H9 (cell line): ENCODE measurements around the gene LTB4R2. TPM values are rescaled to one million over a fixed set of nuclear protein-coding genes. Genes with fewer than 3 reads are reported as not detected.
A peak's percentile ranks its signal among the peaks of the same experiment; 100 is the strongest.

ENCODE experiments used
- DNase-seq: peaks from one replicate; pipeline ENCODE4 v3.0.0-alpha.2; 2017
- H2AFZ ChIP-seq: one replicate; pipeline ENCODE4 v1.6.1; 2013; ENCODE audit warnings: mild to moderate bottlenecking, low read length, control low read depth, moderate library complexity
- H2AK5ac ChIP-seq: 2 replicates; pipeline ENCODE4 v1.6.1; 2013; ENCODE audit warnings: low read length, control low read depth, mixed read lengths; ENCODE audit not compliant: insufficient read length
- H2BK120ac ChIP-seq: one replicate; pipeline ENCODE4 v1.6.1; 2013; ENCODE audit warnings: low read depth, mild to moderate bottlenecking, low read length, control low read depth, inconsistent platforms; ENCODE audit not compliant: poor library complexity, severe bottlenecking
- H2BK12ac ChIP-seq: 2 replicates; pipeline ENCODE4 v1.6.1; 2013; ENCODE audit warnings: low read length, control low read depth, mixed read lengths, low read depth; ENCODE audit not compliant: insufficient read length
- H2BK15ac ChIP-seq: 2 replicates; pipeline ENCODE4 v1.6.1; 2013; ENCODE audit warnings: low read depth, low read length, control low read depth
- H2BK20ac ChIP-seq: one replicate; pipeline ENCODE4 v1.6.1; 2013; ENCODE audit warnings: low read depth, mild to moderate bottlenecking, low read length, control low read depth, inconsistent platforms; ENCODE audit not compliant: poor library complexity, severe bottlenecking
- H2BK5ac ChIP-seq: 2 replicates; pipeline ENCODE4 v1.6.1; 2013; ENCODE audit warnings: low read length, control low read depth, mixed read lengths; ENCODE audit not compliant: insufficient read length
- H3K14ac ChIP-seq: 2 replicates; pipeline ENCODE4 v1.6.1; 2013; ENCODE audit warnings: low read length, control low read depth; ENCODE audit not compliant: insufficient read depth
- H3K18ac ChIP-seq: 2 replicates; pipeline ENCODE4 v1.6.1; 2013; ENCODE audit warnings: low read depth, mild to moderate bottlenecking, mixed read lengths, low read length, control low read depth; ENCODE audit not compliant: insufficient read length
- H3K23ac ChIP-seq: 2 replicates; pipeline ENCODE4 v1.6.1; 2013; ENCODE audit warnings: low read length, control low read depth, mixed read lengths, low read depth; ENCODE audit not compliant: insufficient read length
- H3K23me2 ChIP-seq: 2 replicates; pipeline ENCODE4 v1.6.1; 2013; ENCODE audit warnings: low read depth, mild to moderate bottlenecking, mixed read lengths, low read length, control low read depth; ENCODE audit not compliant: insufficient read length, poor library complexity, severe bottlenecking
- H3K27ac ChIP-seq: 2 replicates; pipeline ENCODE4 v1.5.1; 2013; ENCODE audit warnings: low read length, control low read depth, mixed read lengths, low read depth; ENCODE audit not compliant: insufficient read length
- H3K27me3 ChIP-seq: 2 replicates; pipeline ENCODE4 v1.6.1; 2013; ENCODE audit warnings: low read length, control low read depth, inconsistent platforms; ENCODE audit not compliant: insufficient read depth
- H3K4ac ChIP-seq: 2 replicates; pipeline ENCODE4 v1.6.1; 2013; ENCODE audit warnings: low read depth, mild to moderate bottlenecking, control low read depth, inconsistent platforms, low read length, moderate library complexity
- H3K4me1 ChIP-seq: 2 replicates; pipeline ENCODE4 v1.6.1; 2013; ENCODE audit warnings: low read length, control low read depth, inconsistent platforms; ENCODE audit not compliant: insufficient read depth
- H3K4me2 ChIP-seq: 2 replicates; pipeline ENCODE4 v1.6.1; 2013; ENCODE audit warnings: low read length, control low read depth, mixed read lengths; ENCODE audit not compliant: insufficient read length, insufficient read depth
- H3K56ac ChIP-seq: 2 replicates; pipeline ENCODE4 v1.6.1; 2013; ENCODE audit warnings: low read depth, mild to moderate bottlenecking, mixed read lengths, low read length, control low read depth; ENCODE audit not compliant: insufficient read length
- H3K79me1 ChIP-seq: 2 replicates; pipeline ENCODE4 v1.6.1; 2013; ENCODE audit warnings: low read depth, mild to moderate bottlenecking, moderate library complexity, low read length, control low read depth, inconsistent platforms; ENCODE audit not compliant: insufficient read depth, poor library complexity, severe bottlenecking
- H3K79me2 ChIP-seq: 2 replicates; pipeline ENCODE4 v1.6.1; 2013; ENCODE audit warnings: low read length, control low read depth, inconsistent platforms; ENCODE audit not compliant: insufficient read depth
- H3K9ac ChIP-seq: 2 replicates; pipeline ENCODE4 v1.6.1; 2013; ENCODE audit warnings: low read length, control low read depth, mixed read lengths; ENCODE audit not compliant: insufficient read length; ENCODE audit errors: extremely low read depth
- H3K9me3 ChIP-seq: one replicate; pipeline ENCODE4 v1.6.1; 2013; ENCODE audit warnings: low read depth, low read length, inconsistent platforms; ENCODE audit not compliant: control insufficient read depth
- H3T11ph ChIP-seq: one replicate; pipeline ENCODE4 v1.6.1; 2013; ENCODE audit warnings: mild to moderate bottlenecking, low read length, control low read depth, inconsistent platforms
- H4K20me1 ChIP-seq: one replicate; pipeline ENCODE4 v1.6.1; 2013; ENCODE audit not compliant: control insufficient read depth, insufficient read length, insufficient read depth
- H4K5ac ChIP-seq: 2 replicates; pipeline ENCODE4 v1.6.1; 2013; ENCODE audit warnings: low read depth, mild to moderate bottlenecking, mixed read lengths, low read length, control low read depth; ENCODE audit not compliant: insufficient read length
- H4K8ac ChIP-seq: replicated peaks from 2 replicates; pipeline ENCODE4 v1.6.1; 2013; ENCODE audit warnings: low read length, control low read depth, mixed read lengths, low read depth; ENCODE audit not compliant: insufficient read length
- H4K91ac ChIP-seq: 2 replicates; pipeline ENCODE4 v1.6.1; 2013; ENCODE audit warnings: low read depth, mild to moderate bottlenecking, moderate library complexity, mixed read lengths, low read length, control low read depth; ENCODE audit not compliant: insufficient read length
- H3K27ac Mint-ChIP-seq, 3 experiments: 2 replicates in 2 of 3; 3 replicates in 1 of 3; pipeline ENCODE4 v1.8.0; 2020 to 2021; ENCODE audit warnings: mixed read lengths in 3 of 3, mild to moderate bottlenecking in 1 of 3, moderate library complexity in 1 of 3
- H3K27me3 Mint-ChIP-seq: 2 replicates; pipeline ENCODE4 v1.8.0; 2021; ENCODE audit warnings: low read depth, mild to moderate bottlenecking, moderate library complexity, mixed read lengths
- H3K36me3 Mint-ChIP-seq, 3 experiments: 2 replicates in 2 of 3; 3 replicates in 1 of 3; pipeline ENCODE4 v1.8.0; 2020 to 2021; ENCODE audit warnings: low read depth in 3 of 3, mixed read lengths in 3 of 3; ENCODE audit not compliant: insufficient read depth in 1 of 3
- H3K4me1 Mint-ChIP-seq, 2 experiments: 2 replicates each; pipeline ENCODE4 v1.8.0; 2020; ENCODE audit warnings: mixed read lengths in 2 of 2
- H3K4me3 Mint-ChIP-seq, 2 experiments: 2 replicates in 1 of 2; 3 replicates in 1 of 2; pipeline ENCODE4 v1.8.0; 2020 to 2021; ENCODE audit warnings: mild to moderate bottlenecking in 2 of 2, mixed read lengths in 2 of 2, moderate library complexity in 1 of 2
- H3K9me3 Mint-ChIP-seq, 2 experiments: 2 replicates in 1 of 2; 3 replicates in 1 of 2; pipeline ENCODE4 v1.8.0; 2020; ENCODE audit warnings: mild to moderate bottlenecking in 2 of 2, mixed read lengths in 2 of 2, moderate library complexity in 1 of 2
- WGBS: extraction: QIAGEN DNeasy Blood & Tissue Kit; methylation state at CpG from one replicate; pipeline ENCODE4 v1.1.7; 2013; ENCODE audit warnings: missing lambda C conversion rate, low lambda C conversion rate, mixed read lengths; ENCODE audit not compliant: insufficient read length; ENCODE audit errors: extremely low coverage; 5-methylcytosine and 5-hydroxymethylcytosine counted together
- total RNA-seq: library from RNA; stranded (reverse); gene quantifications from 2 replicates; pipeline ENCODE4 v1.2.1, GENCODE V29; 2021
- TF ChIP-seq, protein P1 (sequence below): fragments of 200-600 bp; sonication (generic); conservative IDR thresholded peaks from 3 replicates; pipeline ENCODE4 v1.8.0; 2021; ENCODE audit warnings: antibody characterized with exemption, mild to moderate bottlenecking

Gene LTB4R2
- total RNA-seq, 1 experiment from 2014 or later: 13.4 TPM

DNA sequence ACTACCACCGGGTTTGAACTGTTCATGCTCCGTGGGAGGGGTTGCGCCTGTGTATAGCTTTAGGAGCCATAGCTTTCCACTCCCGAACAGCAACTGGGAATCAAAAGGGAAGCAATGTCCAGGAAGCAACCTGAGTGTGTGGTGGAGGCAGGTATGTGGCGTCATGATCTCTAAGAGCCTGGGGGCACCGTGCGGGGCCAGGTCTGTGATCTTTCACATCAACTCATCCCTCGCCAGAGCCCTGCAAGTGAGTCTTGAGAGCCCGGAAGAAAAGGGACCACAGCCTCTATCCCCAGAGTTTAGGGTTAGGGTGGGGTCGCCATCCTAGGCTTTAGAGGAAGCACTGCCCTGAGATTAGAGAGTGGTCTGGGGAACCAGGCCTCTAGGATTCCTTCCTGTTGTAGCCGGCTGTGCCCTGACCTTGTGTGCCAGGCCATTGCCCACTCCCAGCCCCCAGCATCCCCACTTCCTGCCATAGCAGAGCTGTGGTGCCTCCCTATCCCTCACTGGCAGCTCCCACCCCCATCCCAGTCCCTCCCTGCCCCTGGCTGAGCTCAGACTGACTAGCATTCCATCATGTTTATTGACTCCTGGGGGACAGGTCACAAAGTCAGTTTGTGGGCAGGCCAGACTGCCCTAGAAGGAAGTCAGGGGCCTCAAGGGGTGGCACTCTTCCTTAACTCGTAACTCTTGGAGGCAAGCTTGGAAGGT is 25.7 kb downstream of the LTB4R2 start:
- Histone ChIP-seq H4K20me1 (no peaks in the 10 kb centered on the region), H3K23me2 (peaks cover 28% of the 10 kb centered on the region), H2BK5ac (no peak overlapping the region), H4K91ac (no peak overlapping the region), H3K9ac (no peak overlapping the region), H2BK120ac (no peak overlapping the region), H4K8ac (no peak overlapping the region), H3K4me2 (peak overlapping the region; percentile 62), H3K56ac (no peak overlapping the region), H3K14ac (no peak overlapping the region), H3K79me1 (no peaks in the 10 kb centered on the region), H2BK20ac (no peak overlapping the region), H2BK12ac (no peak overlapping the region), H3K4me1 (no peaks in the 10 kb centered on the region; the same call in 1 of the 2 replicates), H3K27ac (no peak overlapping the region), H3K4ac (no peak overlapping the region), H3K23ac (no peak overlapping the region), H3T11ph (no peak overlapping the region), H2BK15ac (no peak overlapping the region), H3K18ac (no peak overlapping the region), H3K27me3 (peaks cover 63% of the 10 kb centered on the region), H2AFZ (no peak overlapping the region), H4K5ac (no peak overlapping the region), H3K9me3 (no peaks in the 10 kb centered on the region), H2AK5ac (no peak overlapping the region), H3K79me2 (no peaks in the 10 kb centered on the region)
- no peak for DNase-seq
- Mint-ChIP-seq H3K4me3 (peak overlapping the region; percentile 59 to 91), H3K4me1 (peaks cover 32 to 38% of the 10 kb centered on the region in 2 experiments), H3K27ac (no peak overlapping the region), H3K36me3 (no peaks in the 10 kb centered on the region; a peak in 1 of 7 replicates), H3K27me3 (peaks cover 100% of the 10 kb centered on the region), H3K9me3 (peaks cover 0 to 2% of the 10 kb centered on the region in 2 experiments; a peak in 3 of 5 replicates)
- TF ChIP-seq, protein P1, sequence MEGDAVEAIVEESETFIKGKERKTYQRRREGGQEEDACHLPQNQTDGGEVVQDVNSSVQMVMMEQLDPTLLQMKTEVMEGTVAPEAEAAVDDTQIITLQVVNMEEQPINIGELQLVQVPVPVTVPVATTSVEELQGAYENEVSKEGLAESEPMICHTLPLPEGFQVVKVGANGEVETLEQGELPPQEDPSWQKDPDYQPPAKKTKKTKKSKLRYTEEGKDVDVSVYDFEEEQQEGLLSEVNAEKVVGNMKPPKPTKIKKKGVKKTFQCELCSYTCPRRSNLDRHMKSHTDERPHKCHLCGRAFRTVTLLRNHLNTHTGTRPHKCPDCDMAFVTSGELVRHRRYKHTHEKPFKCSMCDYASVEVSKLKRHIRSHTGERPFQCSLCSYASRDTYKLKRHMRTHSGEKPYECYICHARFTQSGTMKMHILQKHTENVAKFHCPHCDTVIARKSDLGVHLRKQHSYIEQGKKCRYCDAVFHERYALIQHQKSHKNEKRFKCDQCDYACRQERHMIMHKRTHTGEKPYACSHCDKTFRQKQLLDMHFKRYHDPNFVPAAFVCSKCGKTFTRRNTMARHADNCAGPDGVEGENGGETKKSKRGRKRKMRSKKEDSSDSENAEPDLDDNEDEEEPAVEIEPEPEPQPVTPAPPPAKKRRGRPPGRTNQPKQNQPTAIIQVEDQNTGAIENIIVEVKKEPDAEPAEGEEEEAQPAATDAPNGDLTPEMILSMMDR: no peak
- no CpG with 5 or more reads among the region's 12 CpGs for WGBS
